HepG2 (cell line): ENCODE data around the gene CHST4. TPM values are rescaled to one million over a fixed set of nuclear protein-coding genes. Genes with fewer than 3 reads are reported as not detected.

Experiments used
- CC2D1A ChIP-seq: sonication (generic); formaldehyde crosslinking; IDR thresholded peaks from 2 replicates; pipeline ENCODE4 v1.8.1; 2023; ENCODE audit warnings: mild to moderate bottlenecking, missing genetic modification reagents
- CHD4 ChIP-seq: fragments of 200-600 bp; sonication (generic); IDR thresholded peaks from 2 replicates; pipeline ENCODE4 v1.7.0; 2017; ENCODE audit warnings: mild to moderate bottlenecking, low read length, borderline replicate concordance
- DR1 ChIP-seq: sonication (generic); formaldehyde crosslinking; IDR thresholded peaks from 2 replicates; pipeline ENCODE4 v1.8.0; 2021; ENCODE audit warnings: mild to moderate bottlenecking, missing genetic modification reagents, inconsistent platforms
- EED ChIP-seq: sonication (generic); formaldehyde crosslinking; IDR thresholded peaks from 2 replicates; pipeline ENCODE4 v1.5.0; 2020; ENCODE audit warnings: mild to moderate bottlenecking, missing genetic modification reagents
- ELF3 ChIP-seq: IDR thresholded peaks from 2 replicates; pipeline ENCODE4 v1.6.1; 2016; ENCODE audit warnings: missing genetic modification reagents, missing compliant biosample characterization
- ERF ChIP-seq: IDR thresholded peaks from 2 replicates; pipeline ENCODE4 v1.6.1; 2018; ENCODE audit warnings: missing biosample characterization, missing genetic modification reagents
- FOXK1 ChIP-seq: sonication (generic); formaldehyde crosslinking; IDR thresholded peaks from 2 replicates; pipeline ENCODE4 v1.4.0; 2020; ENCODE audit warnings: low read depth, missing genetic modification reagents, borderline replicate concordance
- KDM3A ChIP-seq: IDR thresholded peaks from 2 replicates; pipeline ENCODE4 v1.6.1; 2018; ENCODE audit warnings: low read depth, missing compliant biosample characterization
- PAXIP1 ChIP-seq: sonication (generic); formaldehyde crosslinking; conservative IDR thresholded peaks from 2 replicates; pipeline ENCODE4 v1.4.0; 2020; ENCODE audit warnings: mild to moderate bottlenecking, missing genetic modification reagents, moderate library complexity
- PLRG1 ChIP-seq: fragments of 450-650 bp; conservative IDR thresholded peaks from 2 replicates; pipeline ENCODE4 v1.6.1; 2016
- POLR2G ChIP-seq: fragments of 200-400 bp; formaldehyde crosslinking; IDR thresholded peaks from 2 replicates; pipeline ENCODE4 v1.6.1; 2018; ENCODE audit warnings: mild to moderate bottlenecking, low read depth, low read length, moderate library complexity
- RCOR2 ChIP-seq: IDR thresholded peaks from 2 replicates; pipeline ENCODE4 v1.6.1; 2016; ENCODE audit warnings: missing biosample characterization, missing genetic modification reagents
- RXRB ChIP-seq: IDR thresholded peaks from 2 replicates; pipeline ENCODE4 v1.6.1; 2016; ENCODE audit warnings: borderline replicate concordance, missing genetic modification reagents, missing compliant biosample characterization
- STAT5B ChIP-seq: sonication (generic); formaldehyde crosslinking; IDR thresholded peaks from 2 replicates; pipeline ENCODE4 v1.4.0; 2020; ENCODE audit warnings: missing genetic modification reagents
- ZNF142 ChIP-seq: sonication (generic); formaldehyde crosslinking; IDR thresholded peaks from 2 replicates; pipeline ENCODE4 v1.4.0; 2020; ENCODE audit warnings: missing genetic modification reagents
- ZNF205 ChIP-seq: IDR thresholded peaks from 2 replicates; pipeline ENCODE4 v1.6.1; 2018; ENCODE audit warnings: missing biosample characterization, missing genetic modification reagents
- ZNF33B ChIP-seq: sonication (generic); formaldehyde crosslinking; IDR thresholded peaks from 2 replicates; pipeline ENCODE4 v1.5.1; 2020; ENCODE audit warnings: mild to moderate bottlenecking, missing genetic modification reagents
- ZNF34 ChIP-seq: sonication (generic); formaldehyde crosslinking; IDR thresholded peaks from 2 replicates; pipeline ENCODE4 v1.4.0; 2020; ENCODE audit warnings: mild to moderate bottlenecking, missing genetic modification reagents, borderline replicate concordance
- ZNF543 ChIP-seq: sonication (generic); formaldehyde crosslinking; IDR thresholded peaks from 2 replicates; pipeline ENCODE4 v1.4.0; 2020; ENCODE audit warnings: mild to moderate bottlenecking, missing genetic modification reagents
- ZNF768 ChIP-seq: sonication (generic); formaldehyde crosslinking; IDR thresholded peaks from 2 replicates; pipeline ENCODE4 v1.4.0; 2020; ENCODE audit warnings: missing genetic modification reagents
- ZNF83 ChIP-seq: sonication (generic); formaldehyde crosslinking; IDR thresholded peaks from 2 replicates; pipeline ENCODE4 v1.4.0; 2020; ENCODE audit warnings: missing genetic modification reagents, mild to moderate bottlenecking, borderline replicate concordance
- polyA plus RNA-seq, 8 experiments: library from polyadenylated mRNA; depleted of rRNA in 3 of 8; stranded (reverse) in 7 of 8; unstranded in 1 of 8; fragments of >200 nt; fragmentation: Illumina TruSeq in 4 of 8; extraction: Trizol in 4 of 8; gene quantifications; 2 replicates each; pipeline versions ENCODE4 v1.2.1 to v1.2.3, GENCODE V29; 2011 to 2016; ENCODE audit warnings: low read depth in 4 of 8, missing spikeins in 1 of 8, mixed read lengths in 1 of 8; ENCODE audit not compliant: insufficient read depth in 1 of 8
- total RNA-seq, 5 experiments: library from RNA; depleted of rRNA; stranded (reverse); fragments of >200 nt; fragmentation: Illumina TruSeq; extraction: Trizol; gene quantifications; 2 replicates each; pipeline ENCODE4 v1.2.3, GENCODE V29; 2016; ENCODE audit warnings: low read depth in 1 of 5

The CHST4 gene
- total and polyA plus RNA-seq, 2 of the 13 experiments (the other 11 are each of a cell fraction or from before 2014, with no cell fraction given) = not detected

GRCh38 chr16:71484006-71484893 lies 42.0 kb upstream of the CHST4 start (continued):
- no peak; the same call in 1 of the 2 replicates for TF ChIP-seq CC2D1A (CRISPR knock-in tag)
- TF ChIP-seq ZNF142 (CRISPR knock-in tag) = peak; percentile 82; the same call in 1 of the 2 replicates
- TF ChIP-seq ELF3 (CRISPR knock-in tag) = peak; percentile 61
- TF ChIP-seq STAT5B (CRISPR knock-in tag) = 0 out of 2 replicates have a peak, but pooled peaks have one; percentile 1
- no peak for TF ChIP-seq PLRG1
- TF ChIP-seq DR1 (CRISPR knock-in tag) = peak; percentile 32; the same call in 1 of the 2 replicates
- peak; percentile 81 for TF ChIP-seq ZNF205 (CRISPR knock-in tag)
- 0 out of 2 replicates have a peak, but pooled peaks have one; percentile 21 for TF ChIP-seq RCOR2
- 0 out of 2 replicates have a peak, but pooled peaks have one; percentile 86 for TF ChIP-seq KDM3A (CRISPR knock-in tag)
- peak; percentile 93 for TF ChIP-seq POLR2G
- peak; percentile 51; the same call in 1 of the 2 replicates for TF ChIP-seq ZNF543
- peak; percentile 95 for TF ChIP-seq EED (CRISPR knock-in tag)
- 0 out of 2 replicates have a peak, but pooled peaks have one; percentile 52 for TF ChIP-seq ZNF33B
- peak; percentile 87; the same call in 1 of the 2 replicates for TF ChIP-seq ZNF768 (CRISPR knock-in tag)
- no peak for TF ChIP-seq ZNF34 (CRISPR knock-in tag)
- peak; percentile 47; the same call in 1 of the 2 replicates for TF ChIP-seq PAXIP1 (CRISPR knock-in tag)
- peak; percentile 56 for TF ChIP-seq RXRB (CRISPR knock-in tag)
- TF ChIP-seq CHD4 = no peak
- TF ChIP-seq ZNF83 (CRISPR knock-in tag) = peak; percentile 95
- peak; percentile 85 for TF ChIP-seq FOXK1 (CRISPR knock-in tag)
- TF ChIP-seq ERF (CRISPR knock-in tag) = peak; percentile 62; the same call in 1 of the 2 replicates
